GM18507 (cell line): ENCODE data around the gene UNC93A.
"Not testable (repeated sequence)": the region's sequence is repeated elsewhere in the genome, so short reads cannot be mapped to it uniquely, and the experiment has no call there.

Source experiments
- DNase-seq: peaks from one replicate; pipeline ENCODE4 v3.0.0; 2011; ENCODE audit warnings: low read depth; ENCODE audit not compliant: insufficient read length; ENCODE audit errors: extremely low spot score
- FAIRE-seq: peaks from 2 replicates; lab custom pipeline; 2011; peaks lifted over from hg19 to GRCh38; lab: Jason Lieb, UNC

UNC93A gene

GRCh38 chr6:167268683-167269280 lies 22.3 kb upstream of the UNC93A start:
- no peak for FAIRE-seq

GRCh38 chr6:167270499-167271311 lies 20.4 kb upstream of the UNC93A start:
- FAIRE-seq: no peak

More at GRCh38 chr6:167268683-167269280, 22.3 kb upstream of the UNC93A start:
- no peak for DNase-seq

GRCh38 chr6:167272151-167272550 lies 19.0 kb upstream of the UNC93A start:
- DNase-seq (no peak), FAIRE-seq (no peak)

More at GRCh38 chr6:167270499-167271311, 20.4 kb upstream of the UNC93A start:
- no peak for DNase-seq

GRCh38 chr6:167272696-167273379 lies 18.3 kb upstream of the UNC93A start:
- DNase-seq: no peak
- no peak for FAIRE-seq

GRCh38 chr6:167274270-167274669 lies 16.8 kb upstream of the UNC93A start:
- DNase-seq (no peak), FAIRE-seq (no peak)

- DNase-seq (no peak), FAIRE-seq (no peak)
These were observed 16.1 kb upstream of the UNC93A start for GRCh38 chr6:167275001-167275400.

GRCh38 chr6:167275436-167275835 lies 15.7 kb upstream of the UNC93A start:
- DNase-seq: no peak
- no peak for FAIRE-seq

GRCh38 chr6:167276772-167277533 lies 14.2 kb upstream of the UNC93A start:
- DNase-seq (no peak), FAIRE-seq (no peak)

- FAIRE-seq: peak; percentile 36
- DNase-seq: not testable (repeated sequence)
These were observed 12.8 kb upstream of the UNC93A start for GRCh38 chr6:167278173-167278940.

GRCh38 chr6:167279766-167280446 lies 11.2 kb upstream of the UNC93A start:
- FAIRE-seq: no peak

GRCh38 chr6:167280466-167280865 lies 10.6 kb upstream of the UNC93A start:
- not testable (repeated sequence) for FAIRE-seq, DNase-seq

More at GRCh38 chr6:167279766-167280446, 11.2 kb upstream of the UNC93A start:
- DNase-seq: no peak

GRCh38 chr6:167282165-167282564 lies 8.9 kb upstream of the UNC93A start:
- FAIRE-seq: no peak

GRCh38 chr6:167284565-167284964 lies 6.5 kb upstream of the UNC93A start:
- not testable (repeated sequence) for FAIRE-seq, DNase-seq

More at GRCh38 chr6:167282165-167282564, 8.9 kb upstream of the UNC93A start:
- DNase-seq: no peak

GRCh38 chr6:167285077-167285770 lies 5.9 kb upstream of the UNC93A start:
- FAIRE-seq: no peak
- DNase-seq: no peak

- FAIRE-seq (no peak), DNase-seq (no peak)
These were observed 3.5 kb upstream of the UNC93A start for GRCh38 chr6:167287513-167288048.

GRCh38 chr6:167288591-167289225 lies 2.4 kb upstream of the UNC93A start:
- not testable (repeated sequence) for DNase-seq
- FAIRE-seq: peak; percentile 100

- DNase-seq, FAIRE-seq: not testable (repeated sequence)
These were observed 1.8 kb upstream of the UNC93A start for GRCh38 chr6:167289291-167289690.
